Kidney (tissue), 14 donors: ENCODE measurements around the gene RECQL5. TPM values are rescaled to one million over a fixed set of nuclear protein-coding genes. Genes with fewer than 3 reads are reported as not detected.

Experiments used
- DNase-seq, 5 donors: peaks; one replicate each; pipeline ENCODE4 v3.0.0-alpha.2; 2013 to 2020
- FAIRE-seq: peaks from 2 replicates; lab custom pipeline; 2012; peaks lifted over from hg19 to GRCh38; lab: Jason Lieb, UNC
- H3K27ac ChIP-seq, 2 donors: one replicate each; pipeline ENCODE4 v1.7.0; 2013; ENCODE audit warnings: low read depth in 2 of 2, low read length in 2 of 2, inconsistent platforms in 1 of 2
- H3K27me3 ChIP-seq: one replicate; pipeline ENCODE4 v1.7.1; 2013; ENCODE audit warnings: low read length, inconsistent platforms; ENCODE audit not compliant: control insufficient read depth, insufficient read depth
- H3K36me3 ChIP-seq, 3 donors: one replicate each; pipeline versions ENCODE4 v1.7.0 to v1.7.1; 2013; ENCODE audit warnings: low read length in 3 of 3, control low read depth in 1 of 3, inconsistent platforms in 1 of 3; ENCODE audit not compliant: insufficient read depth in 3 of 3, control insufficient read depth in 2 of 3
- H3K4me1 ChIP-seq, 3 donors: one replicate each; pipeline versions ENCODE4 v1.7.0 to v1.7.1; 2013; ENCODE audit warnings: low read length in 3 of 3, inconsistent platforms in 1 of 3, low read depth in 1 of 3; ENCODE audit not compliant: control insufficient read depth in 2 of 3, insufficient read depth in 2 of 3
- H3K4me3 ChIP-seq, 3 donors: one replicate each; pipeline versions ENCODE4 v1.7.0 to v1.8.1; 2013; ENCODE audit warnings: low read length in 3 of 3, control low read depth in 1 of 3, inconsistent platforms in 1 of 3
- H3K9ac ChIP-seq, 3 donors: one replicate each; pipeline versions ENCODE4 v1.7.0 to v1.7.1; 2013; ENCODE audit warnings: low read length in 3 of 3, control low read depth in 1 of 3, inconsistent platforms in 1 of 3
- H3K9me3 ChIP-seq, 3 donors: one replicate each; pipeline versions ENCODE4 v1.7.0 to v1.7.1; 2013; ENCODE audit warnings: low read length in 3 of 3, control low read depth in 1 of 3, inconsistent platforms in 1 of 3; ENCODE audit not compliant: control insufficient read depth in 2 of 3, insufficient read depth in 1 of 3
- intact Hi-C: fragments of 100-400 bp; cut with DNase I; formaldehyde crosslinking; loops from one replicate; pipeline ENCODE4 v1.11.1; 2022
- polyA plus RNA-seq: library from polyadenylated mRNA; stranded (reverse); fragments of 350-450 nt; fragmentation: Illumina TruSeq; extraction: RNeasy Lipid Tissue Mini Kit (QIAGEN cat#74804); gene quantifications from one replicate; pipeline ENCODE4 v1.2.3, GENCODE V29; 2014; ENCODE audit warnings: low read depth, low replicate concordance; ENCODE audit not compliant: insufficient read depth
- total RNA-seq: library from RNA; stranded (reverse); fragmentation: NEBNext Ultra II Directional; extraction: Animal tissue kit (Norgen Biotek cat#: 25700); gene quantifications from one replicate; pipeline ENCODE4 v1.2.1, GENCODE V29; 2021
- TF ChIP-seq, protein P1 (sequence below): IDR thresholded peaks from 3 replicates; pipeline ENCODE4 v1.5.1; 2012; ENCODE audit warnings: mild to moderate bottlenecking, moderate library complexity, borderline replicate concordance; ENCODE audit not compliant: insufficient read depth; ENCODE audit errors: extremely low read depth
- donor health status: control.
- donor health status: control.
- donor health status: control.
- donor health status: control.
- donor health status: control.
- donor health status: DM: yes; HTN: yes; CAD: no.
- donor health status: Normal renal cell carcinoma (clear cell type).

RECQL5 gene
- total and polyA plus RNA-seq, 2 donors from 2014 or later, result 40.0 to 51.6 TPM

DNA sequence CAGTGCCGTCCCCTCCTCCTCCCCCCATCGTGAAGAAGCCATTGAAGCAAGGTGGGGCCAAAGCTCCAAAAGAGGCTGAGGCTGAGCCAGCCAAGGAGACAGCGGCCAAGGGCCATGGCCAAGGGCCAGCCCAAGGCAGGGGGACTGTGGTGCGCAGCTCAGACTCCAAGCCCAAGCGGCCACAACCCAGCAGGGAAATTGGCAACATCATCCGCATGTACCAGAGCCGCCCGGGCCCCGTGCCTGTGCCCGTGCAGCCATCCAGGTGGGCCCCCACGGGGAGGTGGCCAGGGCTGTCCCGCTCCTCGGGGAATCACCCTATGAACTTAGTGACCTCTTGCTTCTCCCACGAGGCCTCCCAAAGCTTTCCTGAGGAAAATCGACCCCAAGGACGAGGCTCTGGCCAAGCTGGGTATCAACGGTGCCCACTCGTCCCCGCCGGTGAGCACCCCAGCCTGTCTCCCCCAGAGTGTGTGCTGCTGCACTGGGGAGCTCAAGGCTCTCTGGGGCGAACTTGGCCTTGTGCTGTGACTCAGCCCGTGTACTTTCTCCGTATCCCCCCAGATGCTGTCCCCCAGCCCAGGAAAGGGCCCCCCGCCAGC lies 50.3 kb downstream of the RECQL5 start:
- DNase-seq, result no peak
- TF ChIP-seq, protein P1, sequence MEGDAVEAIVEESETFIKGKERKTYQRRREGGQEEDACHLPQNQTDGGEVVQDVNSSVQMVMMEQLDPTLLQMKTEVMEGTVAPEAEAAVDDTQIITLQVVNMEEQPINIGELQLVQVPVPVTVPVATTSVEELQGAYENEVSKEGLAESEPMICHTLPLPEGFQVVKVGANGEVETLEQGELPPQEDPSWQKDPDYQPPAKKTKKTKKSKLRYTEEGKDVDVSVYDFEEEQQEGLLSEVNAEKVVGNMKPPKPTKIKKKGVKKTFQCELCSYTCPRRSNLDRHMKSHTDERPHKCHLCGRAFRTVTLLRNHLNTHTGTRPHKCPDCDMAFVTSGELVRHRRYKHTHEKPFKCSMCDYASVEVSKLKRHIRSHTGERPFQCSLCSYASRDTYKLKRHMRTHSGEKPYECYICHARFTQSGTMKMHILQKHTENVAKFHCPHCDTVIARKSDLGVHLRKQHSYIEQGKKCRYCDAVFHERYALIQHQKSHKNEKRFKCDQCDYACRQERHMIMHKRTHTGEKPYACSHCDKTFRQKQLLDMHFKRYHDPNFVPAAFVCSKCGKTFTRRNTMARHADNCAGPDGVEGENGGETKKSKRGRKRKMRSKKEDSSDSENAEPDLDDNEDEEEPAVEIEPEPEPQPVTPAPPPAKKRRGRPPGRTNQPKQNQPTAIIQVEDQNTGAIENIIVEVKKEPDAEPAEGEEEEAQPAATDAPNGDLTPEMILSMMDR, result no peak
- Histone ChIP-seq H3K4me3 (no peak overlapping the region), H3K36me3 (peaks cover 0 to 39% (median 11%) of the 10 kb centered on the region in 3 donors), H3K27me3 (no peaks in the 10 kb centered on the region), H3K27ac (no peak overlapping the region), H3K9ac (no peak overlapping the region), H3K9me3 (no peaks in the 10 kb centered on the region), H3K4me1 (peaks cover 0 to 2% (median 0%) of the 10 kb centered on the region in 3 donors)
- no peak for FAIRE-seq
- intact Hi-C loops, result no loop called here

DNA sequence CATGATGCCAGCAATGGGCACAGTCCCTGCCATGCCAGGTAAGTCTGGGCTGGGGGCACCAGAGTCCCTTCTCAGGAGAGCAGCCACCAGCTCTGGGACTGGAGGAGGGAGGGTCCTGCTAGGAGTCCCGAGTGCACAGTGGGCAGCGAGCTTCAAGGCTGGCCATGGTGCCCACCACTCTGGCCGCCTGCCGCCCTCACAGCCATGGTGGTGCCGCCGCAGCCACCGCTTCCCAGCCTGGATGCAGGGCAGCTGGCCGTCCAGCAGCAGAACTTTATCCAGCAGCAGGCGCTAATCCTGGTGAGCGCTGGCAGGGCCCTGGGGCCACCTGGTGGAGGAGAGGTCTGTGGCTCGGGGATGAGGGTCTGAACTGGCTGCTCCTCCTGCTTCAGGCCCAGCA lies 51.7 kb downstream of the RECQL5 start:
- Histone ChIP-seq H3K9me3 (no peaks in the 10 kb centered on the region), H3K27me3 (no peaks in the 10 kb centered on the region), H3K36me3 (peaks cover 0 to 31% (median 11%) of the 10 kb centered on the region in 3 donors), H3K9ac (no peak overlapping the region), H3K27ac (no peak overlapping the region), H3K4me1 (peaks cover 0 to 2% (median 0%) of the 10 kb centered on the region in 3 donors), H3K4me3 (no peak overlapping the region)
- TF ChIP-seq, protein P1, result no peak
- FAIRE-seq (no peak), DNase-seq (no peak)
- intact Hi-C loops, result no loop called here

DNA sequence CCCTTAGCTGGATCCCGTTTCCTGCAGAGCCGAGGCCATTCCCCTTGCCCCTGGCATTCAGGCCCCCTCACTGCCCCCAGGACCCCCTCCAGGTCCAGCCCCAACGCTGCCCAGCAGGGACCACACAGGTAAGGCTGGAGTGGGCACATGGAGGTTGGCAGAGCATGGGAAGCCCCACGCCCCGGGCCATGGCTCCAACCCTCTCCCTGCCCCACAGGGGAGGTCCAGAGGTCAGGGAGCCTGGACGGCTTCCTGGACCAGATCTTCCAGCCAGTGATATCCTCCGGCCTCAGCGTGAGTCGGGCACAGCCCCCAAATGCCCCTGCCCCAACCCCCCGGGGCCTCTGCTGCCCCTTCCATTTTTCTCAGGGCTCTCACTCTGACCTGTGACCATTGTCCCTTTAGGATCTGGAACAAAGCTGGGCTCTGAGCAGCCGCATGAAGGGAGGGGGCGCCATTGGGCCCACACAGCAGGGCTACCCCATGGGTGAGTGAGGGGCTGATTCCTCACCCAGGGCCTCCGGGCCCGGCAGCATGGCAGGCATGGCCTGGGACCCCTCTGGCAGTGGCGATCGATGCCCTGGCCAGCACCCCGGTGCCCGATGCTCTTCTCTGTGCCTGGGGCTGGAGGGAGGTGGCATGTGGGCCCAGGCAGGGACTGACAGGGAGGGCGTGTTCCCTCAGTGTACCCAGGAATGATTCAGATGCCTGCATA lies 52.2 kb downstream of the RECQL5 start:
- FAIRE-seq (no peak), DNase-seq (no peak)
- Histone ChIP-seq H3K27me3 (no peaks in the 10 kb centered on the region), H3K9me3 (no peaks in the 10 kb centered on the region), H3K9ac (no peak overlapping the region), H3K4me1 (peaks cover 0 to 2% (median 0%) of the 10 kb centered on the region in 3 donors), H3K27ac (peak overlapping the region in 1 of 2 donors; percentile 22), H3K4me3 (no peak overlapping the region), H3K36me3 (peaks cover 0 to 25% (median 7%) of the 10 kb centered on the region in 3 donors)
- TF ChIP-seq, protein P1, result no peak
- intact Hi-C loops, result no loop called here
